GM18873 (cell line): ENCODE data around the gene ERICH2.

Source experiments
- ATAC-seq: cut with Tn5 transposase; IDR thresholded peaks from one replicate; pipeline ENCODE4 v1.9.1; 2021; ENCODE audit warnings: mild to moderate bottlenecking, moderate library complexity, moderate number of reproducible peaks; ENCODE audit not compliant: unreplicated experiment, low FRiP score

ERICH2 gene

GRCh38 chr2:170761572-170761971, 8.6 kb upstream of the ERICH2 start:
- no peak for ATAC-seq

DNA sequence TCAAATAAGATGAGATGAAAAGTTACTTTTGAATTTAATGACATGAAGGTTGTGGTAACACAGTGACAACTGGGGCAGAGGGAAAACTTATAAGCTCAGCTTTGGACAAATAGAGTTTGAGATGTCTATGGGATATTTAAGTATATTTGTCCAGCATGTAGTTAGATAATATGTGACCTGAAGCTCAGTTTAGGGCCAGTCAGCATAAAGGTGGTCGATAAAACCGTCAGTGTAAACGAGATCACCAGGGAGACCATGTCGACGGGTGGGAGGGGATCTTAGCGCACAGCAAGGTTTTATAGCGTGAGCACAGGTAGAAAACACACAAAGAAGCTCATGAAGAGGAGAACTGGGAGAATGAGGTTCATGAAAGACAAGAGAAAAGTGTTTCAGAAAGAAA, 7.4 kb upstream of the ERICH2 start:
- ATAC-seq: no peak

DNA sequence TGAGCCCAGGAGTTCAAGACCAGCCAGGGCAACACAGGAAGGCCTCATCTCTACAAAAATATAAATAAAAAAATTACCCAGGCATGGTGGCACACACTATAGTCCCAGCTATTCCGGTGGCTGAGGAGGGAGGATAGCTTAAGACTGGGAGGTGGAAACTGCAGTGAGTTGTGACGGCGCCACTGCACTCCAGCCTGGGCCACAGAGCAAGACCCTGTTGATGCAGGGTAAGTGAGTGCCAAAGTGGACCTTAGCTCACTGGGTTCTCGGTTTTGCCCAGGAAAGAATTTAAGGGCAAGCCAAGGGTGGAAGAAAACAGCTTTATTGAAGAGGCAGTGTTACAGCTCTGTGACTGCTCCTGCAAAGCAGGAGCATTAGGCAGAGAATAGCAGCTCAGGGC, 6.9 kb upstream of the ERICH2 start:
- ATAC-seq: no peak

DNA sequence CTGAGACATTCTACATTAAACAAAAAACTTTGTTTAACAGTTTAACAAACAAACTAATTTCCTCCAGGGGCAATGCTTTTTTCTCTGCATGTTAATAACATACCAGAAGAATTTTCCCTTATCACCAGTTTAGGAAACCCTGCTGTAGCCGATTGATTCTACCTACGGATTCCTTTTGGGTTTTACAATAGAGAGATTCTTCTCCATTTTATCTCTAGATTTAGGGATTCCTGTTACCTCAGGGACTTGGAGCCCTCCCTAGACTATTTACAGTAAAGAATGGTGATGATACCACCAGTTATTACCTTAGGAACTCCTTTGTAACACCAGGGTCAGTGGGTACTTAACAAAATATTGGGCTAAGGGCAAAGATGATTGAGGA, 5.3 kb upstream of the ERICH2 start:
- ATAC-seq: no peak

- ATAC-seq: no peak
Observed at GRCh38 chr2:170766693-170767092, 3.5 kb upstream of the ERICH2 start.

GRCh38 chr2:170770606-170771420, 635 bp downstream of the ERICH2 start:
- peak; percentile 48 for ATAC-seq

DNA sequence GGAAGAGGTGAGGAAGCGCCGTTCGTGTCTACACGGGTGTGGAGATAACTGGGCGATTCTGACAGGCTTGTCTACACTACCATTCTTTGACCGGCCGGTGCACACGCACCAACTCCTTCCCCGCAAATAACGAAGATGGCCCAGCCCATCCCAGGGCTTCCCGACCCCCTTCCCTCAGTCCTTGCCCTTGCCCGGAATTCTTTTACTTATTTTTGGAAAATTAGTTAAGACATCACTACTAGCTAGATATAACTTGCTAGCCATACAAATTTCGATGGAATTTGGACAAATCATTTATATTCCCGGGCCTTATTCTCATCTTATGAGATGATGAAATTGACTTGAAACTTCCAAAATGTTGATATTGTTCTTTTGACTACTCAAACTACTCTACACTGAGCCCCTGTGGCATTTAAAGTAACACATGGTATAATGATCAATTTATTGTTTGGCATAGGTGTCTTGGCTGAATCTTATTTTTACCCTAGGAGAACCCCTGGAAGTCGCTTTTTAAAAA, 1.3 kb downstream of the ERICH2 start:
- no peak for ATAC-seq

- ATAC-seq: no peak
Observed at GRCh38 chr2:170772295-170772694, 2.1 kb downstream of the ERICH2 start.

GRCh38 chr2:170774074-170774473, 3.9 kb downstream of the ERICH2 start:
- ATAC-seq: no peak

GRCh38 chr2:170778900-170779299, 8.7 kb downstream of the ERICH2 start:
- no peak for ATAC-seq

GRCh38 chr2:170779304-170779703, 9.1 kb downstream of the ERICH2 start:
- no peak for ATAC-seq

DNA sequence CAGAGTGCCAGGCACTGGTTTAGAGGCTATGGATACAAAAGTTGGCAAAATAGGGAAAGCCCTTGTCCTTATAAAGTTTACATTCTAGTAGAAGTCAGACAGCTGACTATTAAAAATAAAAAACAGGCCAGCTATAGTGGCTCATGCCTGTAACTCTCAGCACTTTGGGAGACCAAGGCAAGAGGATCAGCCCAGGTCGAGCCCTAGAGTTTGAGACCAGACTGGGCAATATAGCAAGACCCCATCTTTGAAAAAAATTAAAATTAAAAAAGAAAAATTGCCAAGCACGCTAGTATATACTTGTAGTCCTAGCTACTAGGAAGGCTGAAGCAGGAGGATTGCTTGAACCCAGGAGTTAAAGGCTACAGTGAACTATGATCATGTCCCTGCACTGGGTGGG, 12.5 kb downstream of the ERICH2 start:
- ATAC-seq: no peak

GRCh38 chr2:170783549-170783948, 13.4 kb downstream of the ERICH2 start:
- ATAC-seq: no peak

DNA sequence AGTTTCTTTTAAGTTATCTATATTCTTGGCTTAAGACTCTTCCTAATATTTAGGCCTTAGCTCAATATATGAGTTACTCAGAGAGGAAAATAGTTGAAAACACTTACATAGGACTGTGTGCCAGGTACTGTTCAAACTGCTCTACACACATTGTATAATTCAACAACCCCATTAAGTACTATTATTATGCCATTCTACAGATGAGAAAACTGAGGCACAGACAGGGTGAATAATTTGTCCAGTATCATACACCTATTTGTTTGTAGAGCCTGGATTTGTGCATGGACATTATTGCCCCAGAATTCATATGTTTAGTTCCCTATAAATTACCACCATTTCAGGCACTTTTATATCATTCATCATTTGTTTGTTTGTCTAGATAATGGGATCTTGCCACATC, 28.8 kb downstream of the ERICH2 start:
- ATAC-seq: no peak

GRCh38 chr2:170806548-170806947, 36.4 kb downstream of the ERICH2 start:
- ATAC-seq: no peak

- ATAC-seq: no peak
Observed at GRCh38 chr2:170812710-170813600, 42.8 kb downstream of the ERICH2 start.

GRCh38 chr2:170813611-170814532, 43.7 kb downstream of the ERICH2 start:
- no peak for ATAC-seq

GRCh38 chr2:170814533-170815230, 44.5 kb downstream of the ERICH2 start:
- no peak for ATAC-seq

GRCh38 chr2:170815311-170815710, 45.1 kb downstream of the ERICH2 start:
- no peak for ATAC-seq
